Testis (tissue), 2 donors: ENCODE results near the gene SUPT3H.

Experiments
- POLR2A ChIP-seq: fragments of 450-650 bp; IDR thresholded peaks from one replicate; pipeline ENCODE4 v1.6.1; 2017; ENCODE audit warnings: antibody characterized with exemption, mild to moderate bottlenecking, moderate library complexity
- TF ChIP-seq, protein P1 (sequence below), 3 experiments: fragments of 450-650 bp in 2 of 3; fragments of 200-600 bp in 1 of 3; sonication (generic) in 1 of 3; IDR thresholded peaks; one replicate each; pipeline ENCODE4 v1.5.1; 2016 to 2019; ENCODE audit warnings: antibody characterized with exemption in 3 of 3, mild to moderate bottlenecking in 2 of 3, moderate library complexity in 1 of 3

DNA sequence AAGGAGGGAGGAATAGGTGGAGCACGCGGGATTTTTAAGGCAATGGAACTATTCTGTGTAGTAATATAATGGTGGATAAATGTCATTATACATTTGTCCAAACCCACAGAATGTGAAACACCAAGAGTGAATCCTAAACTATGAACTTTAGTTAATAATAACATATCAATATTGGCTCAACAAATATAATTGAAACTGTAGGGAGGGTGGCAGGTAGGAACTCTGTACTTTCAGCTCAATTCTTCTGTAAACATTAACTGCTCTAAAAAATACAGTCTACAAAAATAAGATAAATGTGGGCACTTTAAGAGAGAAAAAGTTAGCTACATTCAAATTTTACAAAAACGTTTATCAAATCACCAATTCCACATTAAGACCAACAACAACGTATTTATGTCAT lies 186.3 kb downstream of the SUPT3H start:
- TF ChIP-seq, protein P1, sequence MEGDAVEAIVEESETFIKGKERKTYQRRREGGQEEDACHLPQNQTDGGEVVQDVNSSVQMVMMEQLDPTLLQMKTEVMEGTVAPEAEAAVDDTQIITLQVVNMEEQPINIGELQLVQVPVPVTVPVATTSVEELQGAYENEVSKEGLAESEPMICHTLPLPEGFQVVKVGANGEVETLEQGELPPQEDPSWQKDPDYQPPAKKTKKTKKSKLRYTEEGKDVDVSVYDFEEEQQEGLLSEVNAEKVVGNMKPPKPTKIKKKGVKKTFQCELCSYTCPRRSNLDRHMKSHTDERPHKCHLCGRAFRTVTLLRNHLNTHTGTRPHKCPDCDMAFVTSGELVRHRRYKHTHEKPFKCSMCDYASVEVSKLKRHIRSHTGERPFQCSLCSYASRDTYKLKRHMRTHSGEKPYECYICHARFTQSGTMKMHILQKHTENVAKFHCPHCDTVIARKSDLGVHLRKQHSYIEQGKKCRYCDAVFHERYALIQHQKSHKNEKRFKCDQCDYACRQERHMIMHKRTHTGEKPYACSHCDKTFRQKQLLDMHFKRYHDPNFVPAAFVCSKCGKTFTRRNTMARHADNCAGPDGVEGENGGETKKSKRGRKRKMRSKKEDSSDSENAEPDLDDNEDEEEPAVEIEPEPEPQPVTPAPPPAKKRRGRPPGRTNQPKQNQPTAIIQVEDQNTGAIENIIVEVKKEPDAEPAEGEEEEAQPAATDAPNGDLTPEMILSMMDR (IDR thresholded peaks at IDR 0.05): no peak
- TF ChIP-seq POLR2A: no peak
